ENCODE measurements around the gene CRB1.
"Not testable (repeated sequence)": the region's sequence is repeated elsewhere in the genome, so short reads cannot be mapped to it uniquely, and the experiment has no call there.

Gene CRB1

DNA sequence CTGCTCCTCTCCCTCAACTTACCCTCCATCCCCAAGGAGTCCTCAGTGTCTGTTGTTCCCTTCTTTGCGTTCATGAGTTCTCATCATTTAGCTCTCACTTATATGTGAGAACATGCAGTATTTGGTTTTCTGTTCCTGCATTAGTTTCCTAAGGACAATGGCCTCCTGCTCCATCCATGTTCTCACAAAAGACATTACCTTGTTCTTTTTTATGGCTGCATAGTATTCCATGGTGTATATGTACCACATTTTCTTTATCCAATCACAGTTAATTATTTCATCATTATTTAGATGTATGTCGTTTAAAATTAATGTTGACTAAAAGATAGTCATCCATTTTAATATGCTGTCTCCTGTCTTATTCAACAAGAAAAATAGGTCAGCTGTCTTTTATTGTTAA is 134.1 kb downstream of the CRB1 start:
- DNase-seq, result no peak

DNA sequence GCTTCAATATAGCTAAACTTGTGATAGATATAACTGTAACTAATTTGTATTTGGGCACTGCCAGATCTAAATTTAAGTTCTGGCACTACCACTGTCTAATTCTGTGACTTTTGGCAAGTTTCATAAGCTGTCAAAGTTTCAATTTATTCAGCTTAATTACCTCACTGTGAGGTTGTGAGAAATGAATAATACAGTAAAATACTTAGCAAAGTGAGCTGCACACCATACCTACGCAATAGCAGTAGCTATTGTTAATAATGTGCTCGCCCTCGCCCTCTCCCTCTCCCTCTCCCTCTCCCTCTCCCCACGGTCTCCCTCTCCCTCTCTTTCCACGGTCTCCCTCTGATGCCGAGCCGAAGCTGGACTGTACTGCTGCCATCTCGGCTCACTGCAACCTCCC is 136.7 kb downstream of the CRB1 start:
- DNase-seq, result not testable (repeated sequence)

DNA sequence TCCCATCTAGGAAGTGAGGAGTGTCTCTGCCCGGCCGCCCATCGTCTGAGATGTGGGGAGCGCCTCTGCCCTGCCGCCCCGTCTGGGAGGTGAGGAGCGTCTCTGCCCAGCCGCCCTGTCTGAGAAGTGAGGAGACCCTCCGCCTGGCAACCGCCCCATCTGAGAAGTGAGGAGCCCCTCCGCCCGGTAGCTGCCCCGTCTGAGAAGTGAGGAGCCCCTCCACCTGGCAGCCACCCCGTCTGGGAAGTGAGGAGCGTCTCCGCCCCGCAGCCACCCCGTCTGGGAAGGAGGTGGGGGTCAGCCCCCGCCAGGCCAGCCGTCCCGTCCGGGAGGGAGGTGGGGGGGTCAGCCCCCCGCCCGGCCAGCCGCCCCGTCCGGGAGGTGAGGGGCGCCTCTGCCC is 137.6 kb downstream of the CRB1 start:
- DNase-seq, result not testable (repeated sequence)

DNA sequence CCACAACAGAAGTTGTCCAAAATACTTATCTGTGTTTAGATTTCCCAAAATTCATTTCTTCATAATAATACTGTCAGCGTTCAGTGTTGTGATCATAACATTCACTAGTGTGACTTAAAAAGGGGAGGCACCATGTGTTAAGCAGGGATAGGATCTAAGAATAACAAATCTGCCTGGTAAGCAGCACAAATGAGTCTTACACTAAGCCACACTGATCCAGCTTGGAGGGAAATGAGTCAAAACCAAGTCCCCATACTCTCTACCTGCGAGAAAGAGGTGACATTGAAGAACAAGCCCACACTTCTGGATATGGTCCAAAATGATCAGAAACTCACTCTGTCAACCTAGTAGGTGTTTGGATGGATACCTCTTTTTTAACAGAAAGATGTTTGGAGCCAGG is 145.5 kb downstream of the CRB1 start:
- DNase-seq, result no peak

DNA sequence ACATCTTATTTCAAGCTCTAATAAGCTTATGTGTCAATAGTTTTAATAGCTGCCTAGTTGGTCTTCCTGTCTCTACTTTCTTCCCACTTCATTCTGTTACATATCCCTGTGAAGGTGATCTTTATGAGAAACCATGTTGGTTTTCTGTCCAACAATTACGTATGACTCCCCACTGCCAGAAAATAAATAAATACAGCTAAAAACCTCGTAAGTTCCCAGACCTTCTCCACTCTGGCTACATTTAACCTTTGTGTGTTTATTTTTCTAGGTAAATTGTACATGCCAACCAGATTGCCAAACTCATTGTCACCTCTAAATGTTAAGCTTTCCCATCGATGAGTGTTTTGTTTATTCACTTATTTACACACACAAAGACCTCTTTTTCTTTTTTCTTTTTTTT is 147.2 kb downstream of the CRB1 start:
- DNase-seq, result no peak

DNA sequence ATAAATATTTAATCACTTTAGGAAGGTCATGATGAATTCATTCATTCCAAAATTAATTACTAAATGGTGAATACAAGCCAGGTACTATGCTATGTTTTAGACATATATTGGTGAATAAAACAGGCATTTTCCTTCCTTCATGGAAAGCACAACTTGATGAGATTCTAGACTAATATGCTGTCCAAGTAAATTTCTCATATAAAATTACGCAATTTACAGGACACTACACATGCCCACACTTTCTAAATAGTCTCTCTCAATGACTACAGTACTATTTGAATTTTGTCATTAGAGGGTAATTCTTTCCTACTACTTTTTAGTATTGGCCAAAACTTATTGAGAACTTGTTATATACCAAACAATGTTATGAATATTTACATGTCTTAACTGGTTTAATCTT is 150.6 kb downstream of the CRB1 start:
- DNase-seq, result no peak

DNA sequence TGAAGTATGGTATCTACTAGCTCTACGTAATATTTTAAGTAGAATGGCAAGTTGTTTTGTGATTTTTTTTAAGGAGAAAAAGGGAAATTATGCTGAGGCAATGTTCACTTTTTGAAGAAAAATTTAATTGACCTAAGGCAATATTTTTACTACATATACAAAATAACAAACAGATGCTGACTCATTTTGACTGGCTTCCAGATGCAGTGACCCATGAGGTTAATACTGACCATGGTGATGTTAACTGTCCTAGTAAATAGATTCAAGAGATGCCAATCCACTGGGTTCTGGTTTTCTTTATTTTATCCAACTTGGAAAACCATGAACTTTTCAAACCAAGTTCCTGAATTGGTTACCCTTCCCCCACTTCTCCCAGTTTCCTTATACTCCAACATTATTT is 154.9 kb downstream of the CRB1 start:
- DNase-seq, result no peak

DNA sequence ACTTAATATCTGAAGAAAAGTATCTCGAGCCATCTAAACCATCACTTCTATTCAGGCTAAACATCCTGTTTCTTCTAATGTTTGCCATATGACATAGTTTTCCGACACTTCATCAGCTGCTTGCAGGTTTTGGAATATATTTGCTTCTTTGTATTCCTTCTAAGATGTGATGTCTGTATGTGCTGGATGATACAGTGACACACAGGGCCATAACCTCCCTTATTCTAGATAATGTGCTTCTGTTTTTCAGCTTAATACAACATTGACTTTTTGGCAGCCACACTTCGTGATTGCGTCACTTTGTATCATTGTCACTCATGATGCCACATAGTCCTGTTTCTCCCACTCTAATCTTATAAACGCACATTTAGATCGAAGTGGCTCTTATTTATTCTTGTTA is 156.3 kb downstream of the CRB1 start:
- DNase-seq, result no peak

DNA sequence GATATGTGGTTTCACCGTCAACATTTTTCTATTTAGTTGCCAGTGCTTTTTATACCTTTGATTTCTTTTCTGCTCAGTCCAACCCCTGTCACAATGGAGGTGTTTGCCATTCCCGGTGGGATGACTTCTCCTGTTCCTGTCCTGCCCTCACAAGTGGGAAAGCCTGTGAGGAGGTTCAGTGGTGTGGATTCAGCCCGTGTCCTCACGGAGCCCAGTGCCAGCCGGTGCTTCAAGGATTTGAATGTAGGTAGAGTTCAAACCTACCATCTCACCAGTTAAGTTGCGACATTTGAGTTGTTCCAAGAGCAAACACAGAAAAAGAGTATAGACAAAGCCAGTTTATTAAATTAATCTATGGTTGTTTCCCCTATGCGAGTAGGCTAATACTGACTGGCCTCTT is 161.3 kb downstream of the CRB1 start:
- no peak for DNase-seq

DNA sequence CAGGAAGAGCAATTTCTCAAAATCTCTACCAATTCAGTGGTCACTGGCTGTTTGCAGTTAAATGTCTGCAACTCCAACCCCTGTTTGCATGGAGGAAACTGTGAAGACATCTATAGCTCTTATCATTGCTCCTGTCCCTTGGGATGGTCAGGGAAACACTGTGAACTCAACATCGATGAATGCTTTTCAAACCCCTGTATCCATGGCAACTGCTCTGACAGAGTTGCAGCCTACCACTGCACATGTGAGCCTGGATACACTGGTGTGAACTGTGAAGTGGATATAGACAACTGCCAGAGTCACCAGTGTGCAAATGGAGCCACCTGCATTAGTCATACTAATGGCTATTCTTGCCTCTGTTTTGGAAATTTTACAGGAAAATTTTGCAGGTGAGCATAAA is 167.2 kb downstream of the CRB1 start:
- DNase-seq, result no peak

DNA sequence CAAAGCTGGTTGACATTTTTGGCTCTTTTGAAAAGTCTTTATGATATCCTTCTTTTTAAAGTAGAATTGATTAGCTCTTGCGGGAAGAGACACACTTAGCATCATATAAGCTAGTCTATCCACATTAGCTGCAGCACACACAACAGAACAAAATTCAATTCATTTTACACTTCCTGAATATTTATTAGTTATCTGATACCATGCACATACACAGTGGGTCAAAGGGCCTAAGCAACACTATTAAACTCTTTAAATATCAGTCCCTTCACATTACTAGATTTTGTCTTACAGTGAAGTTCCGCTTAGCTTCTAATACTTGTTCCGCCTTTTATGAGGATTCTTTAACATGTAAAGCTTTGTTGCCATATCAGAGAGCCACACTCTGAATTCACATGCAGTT is 169.5 kb downstream of the CRB1 start:
- DNase-seq, result no peak

DNA sequence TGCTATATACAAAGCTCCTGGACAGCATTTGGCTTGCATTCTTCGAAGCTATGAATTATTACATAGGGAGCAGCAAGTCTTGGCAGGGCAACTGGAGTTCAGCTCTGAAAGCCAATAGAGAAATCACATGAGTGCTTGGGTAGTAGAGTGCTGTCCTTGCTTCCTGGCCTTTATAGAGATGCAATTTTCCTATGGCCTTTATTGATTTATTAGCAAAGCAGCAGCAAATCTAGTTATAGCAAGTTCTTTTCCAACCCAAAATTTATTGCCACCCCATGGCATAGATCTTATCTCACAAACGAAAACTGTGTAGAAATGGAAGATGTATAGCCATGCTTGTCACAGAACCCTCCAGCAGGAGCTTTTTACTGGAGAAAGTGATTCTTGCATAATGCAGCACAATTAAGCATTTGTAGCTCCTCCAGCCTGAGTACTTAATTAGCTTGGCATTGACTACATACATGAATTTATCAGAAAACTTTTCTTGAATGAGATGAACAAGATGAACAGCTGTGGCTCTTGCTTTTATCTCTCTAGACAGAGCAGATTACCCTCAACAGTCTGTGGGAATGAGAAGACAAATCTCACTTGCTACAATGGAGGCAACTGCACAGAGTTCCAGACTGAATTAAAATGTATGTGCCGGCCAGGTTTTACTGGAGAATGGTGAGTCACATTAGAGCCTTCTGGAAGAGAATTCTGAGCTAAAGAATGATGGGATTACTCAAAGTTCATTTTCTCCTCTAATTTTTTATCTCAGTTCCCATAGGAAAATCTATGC is 170.1 kb downstream of the CRB1 start:
- no peak for DNase-seq

DNA sequence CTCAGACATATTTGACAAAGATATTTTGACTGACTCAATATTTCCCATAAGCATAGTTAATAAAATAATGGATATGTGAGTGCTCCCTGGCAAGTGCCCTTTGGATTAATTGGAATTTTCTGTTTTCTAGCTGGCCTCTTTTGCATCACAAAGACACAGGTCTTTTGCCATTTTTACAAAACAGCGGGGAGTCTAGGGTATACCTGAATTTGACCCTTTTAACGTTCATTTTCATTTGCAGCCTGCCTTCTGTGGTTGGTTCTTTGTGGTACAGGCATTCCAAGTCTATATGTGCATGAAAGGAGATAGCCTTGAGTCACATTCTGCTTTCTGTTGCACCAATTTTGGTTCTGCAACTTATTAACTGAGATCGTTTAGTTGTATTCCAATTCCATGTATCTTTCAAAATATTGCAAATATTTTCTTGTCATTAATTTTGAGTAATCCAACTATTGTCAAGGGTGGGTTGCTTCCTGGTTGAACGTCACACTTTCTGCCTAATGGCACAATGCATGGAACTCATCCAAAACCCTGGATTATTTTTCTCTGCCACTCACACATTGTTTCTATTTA is 171.7 kb downstream of the CRB1 start:
- no peak for DNase-seq

DNA sequence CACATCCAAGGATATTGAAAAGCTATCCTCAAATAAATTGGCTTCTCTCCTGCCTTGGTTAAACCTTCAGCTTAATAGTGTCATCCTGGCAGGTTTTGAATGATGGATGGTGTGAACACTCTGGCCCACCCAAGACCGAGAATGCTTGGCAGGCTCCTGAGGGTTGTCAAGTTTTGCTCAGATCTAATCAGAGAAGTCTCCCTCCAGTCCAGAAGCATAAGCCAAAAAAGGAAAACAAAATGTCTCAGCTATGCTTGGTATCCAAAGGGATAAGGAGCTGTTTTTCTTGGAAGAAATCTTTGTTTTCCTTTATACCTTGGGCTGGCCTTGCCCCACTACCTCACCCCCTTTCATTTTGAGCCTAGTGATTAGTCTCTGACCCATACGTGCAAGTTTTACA is 172.7 kb downstream of the CRB1 start:
- no peak for DNase-seq

DNA sequence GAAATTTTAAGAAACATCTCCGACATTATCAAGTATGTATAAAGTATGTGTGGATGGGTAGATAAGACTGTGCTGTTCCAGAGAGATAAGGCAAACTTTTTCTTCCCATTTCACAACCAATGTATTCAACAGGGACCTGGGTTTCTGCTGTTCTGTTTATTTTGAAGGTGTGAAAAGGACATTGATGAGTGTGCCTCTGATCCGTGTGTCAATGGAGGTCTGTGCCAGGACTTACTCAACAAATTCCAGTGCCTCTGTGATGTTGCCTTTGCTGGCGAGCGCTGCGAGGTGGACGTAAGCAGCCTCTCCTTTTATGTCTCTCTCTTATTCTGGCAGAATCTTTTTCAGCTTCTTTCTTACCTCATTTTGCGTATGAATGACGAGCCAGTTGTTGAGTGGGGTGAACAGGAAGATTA is 174.0 kb downstream of the CRB1 start:
- DNase-seq, result no peak

DNA sequence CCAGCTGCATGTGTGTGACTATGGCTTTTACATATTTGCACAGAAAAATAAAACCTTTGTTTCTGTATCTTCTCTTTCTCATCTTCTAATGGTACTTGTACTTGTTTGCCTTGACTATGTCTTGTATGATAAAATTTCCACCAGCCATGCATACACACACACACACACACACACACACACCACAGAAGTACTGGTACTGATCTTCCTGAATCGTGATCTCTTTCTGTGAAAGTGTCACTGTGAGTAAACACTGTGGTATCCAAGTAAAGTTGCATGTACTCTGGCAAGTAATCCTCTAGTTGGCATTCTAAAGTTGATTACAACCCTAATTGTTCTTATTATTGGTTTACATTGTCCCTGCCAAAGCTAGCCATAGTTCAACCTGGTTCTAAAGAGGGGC is 176.7 kb downstream of the CRB1 start:
- DNase-seq, result no peak

DNA sequence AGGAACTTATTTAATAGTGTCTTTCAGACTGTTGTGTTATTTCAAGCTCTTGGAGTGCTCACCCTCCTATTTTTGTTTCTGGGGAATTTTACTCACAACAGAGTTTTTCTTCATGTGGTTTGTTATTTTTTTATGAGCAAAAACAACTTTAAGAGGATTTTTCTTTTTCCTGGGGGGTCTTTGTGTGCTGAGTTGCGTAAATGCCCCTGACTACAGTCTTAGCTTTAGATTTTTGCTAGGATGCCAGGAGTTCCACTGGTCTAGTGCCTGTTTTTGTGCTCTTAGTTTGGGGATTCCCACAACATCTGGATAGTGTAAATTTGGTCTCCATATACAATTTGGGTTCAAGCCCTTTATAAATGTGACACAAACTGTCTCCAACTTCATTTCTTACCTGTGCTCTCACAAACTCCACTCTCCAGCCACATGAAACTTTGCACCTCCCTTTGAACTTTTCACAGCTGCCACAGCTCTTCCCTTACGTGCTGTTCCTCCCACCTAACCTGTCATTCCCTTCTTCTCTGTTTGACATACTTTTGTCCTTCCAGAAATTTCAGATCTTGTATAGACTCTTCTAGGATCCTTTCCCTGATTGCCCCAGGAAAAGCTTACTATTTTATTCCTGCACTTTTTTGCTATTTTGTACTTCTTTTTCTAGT is 180.2 kb downstream of the CRB1 start:
- no peak for DNase-seq

DNA sequence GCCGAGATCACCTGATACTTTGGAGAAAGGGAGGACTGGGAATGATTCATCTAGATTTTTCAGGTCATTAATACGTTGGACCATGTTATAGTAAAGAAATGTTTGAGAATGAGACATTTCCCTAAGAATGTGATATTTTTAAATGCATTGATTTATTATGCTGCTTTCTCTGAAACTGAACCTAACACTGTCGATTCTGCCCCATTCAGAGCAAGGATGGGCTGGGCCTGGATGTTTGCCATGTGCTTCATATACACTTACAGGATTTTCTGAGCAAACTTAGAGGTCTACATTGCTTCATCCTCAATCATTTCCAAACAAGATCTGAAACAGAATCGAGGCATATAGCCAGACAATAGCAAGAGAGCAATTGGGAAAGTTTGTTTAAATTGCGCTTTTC is 183.3 kb downstream of the CRB1 start:
- no peak for DNase-seq

DNA sequence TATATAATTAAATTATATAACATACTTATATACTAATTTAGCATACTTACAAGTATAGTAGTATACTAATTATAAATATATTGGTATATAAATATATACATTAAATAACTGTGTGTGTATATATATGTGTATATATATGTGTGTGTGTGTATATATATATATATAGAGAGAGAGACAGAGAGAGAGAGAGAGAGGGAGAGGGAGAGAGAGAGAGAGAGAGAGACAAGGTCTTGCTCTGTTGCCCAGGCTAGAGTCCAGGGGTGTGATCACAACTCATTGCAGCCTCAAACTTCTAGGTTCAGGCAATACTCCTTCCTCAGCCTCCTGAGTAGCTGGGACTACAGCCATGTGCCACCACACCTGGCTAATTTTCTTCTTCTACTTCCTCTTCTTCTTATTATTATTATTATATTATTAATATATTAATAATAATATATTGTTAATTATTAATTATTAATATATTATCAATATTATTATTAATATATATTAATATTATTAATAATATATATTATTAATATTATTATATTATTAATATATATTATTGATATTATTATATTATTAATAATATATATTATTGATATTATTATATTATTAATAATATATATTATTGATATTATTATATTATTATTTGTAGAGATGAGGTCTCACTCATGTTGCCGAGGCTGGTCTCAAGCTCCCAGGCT is 185.5 kb downstream of the CRB1 start:
- no peak for DNase-seq

DNA sequence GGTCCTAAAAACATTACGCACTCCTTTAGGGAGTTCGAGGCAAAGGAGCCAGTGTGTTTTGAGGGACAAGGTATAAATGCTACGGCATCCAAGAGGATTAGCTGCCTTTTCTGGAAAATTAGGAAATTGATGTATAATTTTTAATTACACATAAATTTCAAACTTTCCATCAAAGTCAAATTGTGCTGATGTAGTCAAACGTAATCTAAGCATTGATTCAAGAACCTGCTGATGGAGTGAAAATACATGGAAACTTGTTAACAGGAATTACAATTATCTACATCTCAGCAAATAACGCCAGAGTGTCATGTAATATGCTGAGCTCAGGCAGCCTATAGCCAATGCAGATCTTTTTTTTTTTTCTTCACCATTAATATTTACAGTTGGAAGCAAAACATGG is 194.5 kb downstream of the CRB1 start:
- no peak for DNase-seq

DNA sequence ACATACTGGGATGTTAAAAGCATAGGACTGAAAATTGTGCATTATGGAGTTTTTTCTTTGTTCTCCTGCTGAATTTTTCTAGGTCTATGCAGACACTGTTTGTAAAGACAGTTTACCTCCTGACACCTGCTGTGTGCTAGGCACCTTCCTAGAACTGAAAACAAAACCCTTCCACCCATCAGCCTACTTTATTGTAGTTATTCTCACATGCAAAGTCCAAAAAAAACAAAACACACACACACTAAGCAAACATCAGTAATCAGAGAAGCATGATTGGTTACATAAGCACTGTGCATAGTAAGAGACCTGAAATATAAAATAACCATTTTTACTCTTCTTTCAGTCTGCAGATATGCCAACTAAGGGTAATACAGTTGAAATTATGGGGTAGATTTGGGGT is 195.1 kb downstream of the CRB1 start:
- no peak for DNase-seq

DNA sequence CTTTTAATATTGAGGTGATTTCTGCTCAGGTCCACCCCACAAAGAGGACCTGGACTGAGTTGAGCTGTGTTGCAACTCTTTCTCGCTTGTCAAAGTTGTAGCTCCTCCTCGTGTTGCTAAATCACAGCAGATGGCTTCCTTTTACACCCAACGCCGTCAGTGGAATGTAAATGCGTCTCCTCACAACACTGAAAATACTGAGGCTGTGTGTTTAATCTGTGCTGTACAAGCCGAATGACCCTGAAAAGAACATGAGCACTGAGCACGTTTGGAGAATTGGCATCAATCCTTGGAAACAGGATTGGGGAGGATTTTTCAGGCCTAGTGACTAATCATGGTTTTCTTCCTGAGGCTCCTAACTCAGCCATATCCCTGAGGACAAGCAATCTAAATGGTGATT is 196.0 kb downstream of the CRB1 start:
- no peak for DNase-seq

DNA sequence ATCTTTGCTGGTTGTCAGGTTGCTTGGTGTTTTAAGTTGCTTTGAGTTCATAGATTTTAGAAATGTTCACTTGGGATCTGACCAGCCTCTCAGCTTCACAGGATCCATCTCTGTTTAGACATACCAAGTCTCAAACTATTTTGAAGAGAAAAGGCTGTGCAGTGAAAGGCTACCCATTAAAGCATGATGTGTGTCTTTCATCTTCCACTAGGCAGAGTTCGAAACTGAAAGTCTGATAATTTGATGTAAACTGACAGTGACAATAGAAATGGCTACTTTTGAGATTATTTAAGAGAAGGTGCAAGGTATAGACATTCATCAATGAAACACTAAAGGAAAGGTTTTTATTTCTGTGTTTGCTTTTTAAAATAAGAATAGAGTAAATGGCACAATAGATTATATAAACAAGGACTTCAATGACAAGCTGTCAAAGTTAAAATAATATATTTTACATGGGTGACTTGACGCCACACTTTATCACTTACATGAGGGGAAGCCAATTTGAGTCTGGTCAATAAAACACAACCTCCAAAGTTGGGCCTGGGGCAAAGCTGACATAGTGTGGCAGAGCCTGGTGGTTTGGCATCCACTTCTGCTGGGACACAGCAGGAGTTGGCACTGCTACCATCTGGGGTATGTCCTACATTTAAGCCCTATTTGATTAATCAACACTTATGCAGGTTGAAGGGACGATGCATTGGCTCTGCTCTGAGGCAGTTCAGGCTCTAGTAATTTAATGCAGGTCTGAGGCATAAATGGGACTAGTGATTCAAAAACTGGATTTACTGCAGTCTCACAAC is 197.7 kb downstream of the CRB1 start:
- no peak for DNase-seq

All from activated T-cell treated with anti-CD3 and anti-CD28 coated beads, Interleukin-2, amount 50 U/mL, for 48 hours (primary cell).